Activated T-cell treated with anti-CD3 and anti-CD28 coated beads, Interleukin-2, amount 50 U/mL, for 4 hours (primary cell): Measurements from ENCODE around the gene NRAS. TPM values are rescaled to one million over a fixed set of nuclear protein-coding genes. Genes with fewer than 3 reads are reported as not detected.
A peak's percentile ranks its signal among the peaks of the same experiment; 100 is the strongest.

Experiments
- ATAC-seq, 2 donors: fragments of 200-7000 bp; cut with Tn5 transposase; one replicate each; pipeline ENCODE4 v1.10.0; 2021
- DNase-seq: peaks from one replicate; pipeline ENCODE4 v3.0.0-alpha.2; 2020
- H3K27me3 Mint-ChIP-seq: one replicate; pipeline ENCODE4 v1.8.0; 2021; ENCODE audit warnings: low read depth, mixed read lengths
- H3K36me3 Mint-ChIP-seq: one replicate; pipeline ENCODE4 v1.8.0; 2022; ENCODE audit warnings: mixed read lengths; ENCODE audit not compliant: insufficient read depth
- H3K4me1 Mint-ChIP-seq: one replicate; pipeline ENCODE4 v1.8.0; 2021; ENCODE audit warnings: low read depth, mixed read lengths
- H3K4me3 Mint-ChIP-seq: one replicate; pipeline ENCODE4 v1.8.0; 2021; ENCODE audit warnings: mild to moderate bottlenecking, moderate library complexity, mixed read lengths
- H3K9me3 Mint-ChIP-seq: one replicate; pipeline ENCODE4 v1.8.0; 2021; ENCODE audit warnings: mixed read lengths
- total RNA-seq, 3 donors: library from RNA; stranded (reverse); gene quantifications; one replicate each; pipeline ENCODE4 v1.2.1, GENCODE V29; 2021

Gene NRAS
- total RNA-seq, 3 donors from 2014 or later: 64.5 to 70.3 (median 67.6) TPM

GRCh38 chr1:114676115-114676514 lies 40.5 kb downstream of the NRAS start:
- DNase-seq (no peak), ATAC-seq (no peak)
- H3K4me3 Mint-ChIP-seq: no peak overlapping the region
- H3K4me1 Mint-ChIP-seq: no peaks in the 10 kb centered on the region
- peaks cover 17% of the 10 kb centered on the region for H3K27me3 Mint-ChIP-seq
- H3K9me3 Mint-ChIP-seq: no peaks in the 10 kb centered on the region
- no peaks in the 10 kb centered on the region for H3K36me3 Mint-ChIP-seq

- Mint-ChIP-seq H3K4me1 (peaks cover 9% of the 10 kb centered on the region), H3K4me3 (no peak overlapping the region), H3K9me3 (no peaks in the 10 kb centered on the region), H3K27me3 (peaks cover 11% of the 10 kb centered on the region), H3K36me3 (no peaks in the 10 kb centered on the region)
- ATAC-seq (no peak), DNase-seq (no peak)
Measured at GRCh38 chr1:114671939-114672275, 44.7 kb downstream of the NRAS start.

GRCh38 chr1:114671011-114671938 lies 45.3 kb downstream of the NRAS start:
- H3K4me3 Mint-ChIP-seq: peak overlapping the region; percentile 37
- H3K36me3 Mint-ChIP-seq: no peaks in the 10 kb centered on the region
- peaks cover 9% of the 10 kb centered on the region for H3K4me1 Mint-ChIP-seq
- no peaks in the 10 kb centered on the region for H3K9me3 Mint-ChIP-seq
- H3K27me3 Mint-ChIP-seq: peaks cover 15% of the 10 kb centered on the region
- DNase-seq (no peak), ATAC-seq (no peak)

GRCh38 chr1:114670083-114671010 lies 46.2 kb downstream of the NRAS start:
- Mint-ChIP-seq H3K4me1 (peaks cover 9% of the 10 kb centered on the region), H3K9me3 (no peaks in the 10 kb centered on the region), H3K4me3 (peak overlapping the region; percentile 92), H3K27me3 (peaks cover 13% of the 10 kb centered on the region), H3K36me3 (no peaks in the 10 kb centered on the region)
- ATAC-seq (peak; percentile 98), DNase-seq (peak; percentile 10)

- H3K27me3 Mint-ChIP-seq: peaks cover 11% of the 10 kb centered on the region
- no peaks in the 10 kb centered on the region for H3K36me3 Mint-ChIP-seq
- DNase-seq: peak; percentile 80
- H3K4me3 Mint-ChIP-seq: peak within 1 kb of the TSS; percentile 92
- ATAC-seq: peak; percentile 64
- no peaks in the 10 kb centered on the region for H3K9me3 Mint-ChIP-seq
- peaks cover 9% of the 10 kb centered on the region for H3K4me1 Mint-ChIP-seq
Measured at GRCh38 chr1:114669562-114670082, 46.9 kb downstream of the NRAS start, which contains the start of gene DENND2C. DENND2C (minus strand) TSS chr1:114670049; CDS start chr1:114625984, 44,065 bp downstream.

GRCh38 chr1:114668784-114669561 lies 47.6 kb downstream of the NRAS start:
- Mint-ChIP-seq H3K9me3 (no peaks in the 10 kb centered on the region), H3K4me1 (peaks cover 9% of the 10 kb centered on the region), H3K4me3 (peak overlapping the region; percentile 92), H3K36me3 (no peaks in the 10 kb centered on the region), H3K27me3 (peaks cover 6% of the 10 kb centered on the region)
- DNase-seq: no peak
- no peak for ATAC-seq

- Mint-ChIP-seq H3K4me3 (peak overlapping the region; percentile 16), H3K4me1 (peaks cover 9% of the 10 kb centered on the region), H3K27me3 (peaks cover 6% of the 10 kb centered on the region), H3K9me3 (no peaks in the 10 kb centered on the region), H3K36me3 (no peaks in the 10 kb centered on the region)
- DNase-seq (no peak), ATAC-seq (no peak)
Measured at GRCh38 chr1:114668373-114668772, 48.2 kb downstream of the NRAS start.

- Mint-ChIP-seq H3K36me3 (no peaks in the 10 kb centered on the region), H3K9me3 (no peaks in the 10 kb centered on the region), H3K4me1 (peaks cover 9% of the 10 kb centered on the region), H3K4me3 (no peak overlapping the region), H3K27me3 (peaks cover 9% of the 10 kb centered on the region)
- ATAC-seq (no peak), DNase-seq (no peak)
Measured at GRCh38 chr1:114666954-114667353, 49.6 kb downstream of the NRAS start.

- ATAC-seq (no peak), DNase-seq (no peak)
- no peaks in the 10 kb centered on the region for H3K9me3 Mint-ChIP-seq
- H3K4me1 Mint-ChIP-seq: no peaks in the 10 kb centered on the region
- H3K36me3 Mint-ChIP-seq: no peaks in the 10 kb centered on the region
- peaks cover 24% of the 10 kb centered on the region for H3K27me3 Mint-ChIP-seq
- H3K4me3 Mint-ChIP-seq: no peak overlapping the region
Measured at GRCh38 chr1:114660238-114660637, 56.3 kb downstream of the NRAS start.

Other genes starting within 250 kb of the NRAS start
- 10 to 100 TPM; 30.0 to 33.0 (median 31.9) TPM for gene TRIM33, start 205.6 kb downstream of the NRAS start, total RNA-seq
- gene BCAS2, start 135.2 kb downstream of the NRAS start, total RNA-seq: 10 to 100 TPM; 62.4 to 65.4 (median 64.0) TPM
- under 1 TPM; 0.20 to 0.27 (median 0.21) TPM for gene DENND2C, start 46.7 kb downstream of the NRAS start, total RNA-seq
- gene AMPD1, start 21.2 kb downstream of the NRAS start, total RNA-seq: not detected
- 100 to 1,000 TPM; 460 to 486 (median 469) TPM for gene CSDE1, start 41.2 kb upstream of the NRAS start, total RNA-seq
- gene SIKE1, start 63.9 kb upstream of the NRAS start, total RNA-seq: 10 to 100 TPM; 69.2 to 84.7 (median 77.5) TPM
- gene SYCP1, start 138.1 kb upstream of the NRAS start, total RNA-seq: not detected